ENCODE data around the gene DOCK4. TPM values are rescaled to one million over a fixed set of nuclear protein-coding genes. Genes with fewer than 3 reads are reported as not detected.

The DOCK4 gene
- total and polyA plus RNA-seq, 2 of the 8 experiments (the other 6 are each of a cell fraction or from before 2014, with no cell fraction given): 5.1 to 23.6 TPM

DNA sequence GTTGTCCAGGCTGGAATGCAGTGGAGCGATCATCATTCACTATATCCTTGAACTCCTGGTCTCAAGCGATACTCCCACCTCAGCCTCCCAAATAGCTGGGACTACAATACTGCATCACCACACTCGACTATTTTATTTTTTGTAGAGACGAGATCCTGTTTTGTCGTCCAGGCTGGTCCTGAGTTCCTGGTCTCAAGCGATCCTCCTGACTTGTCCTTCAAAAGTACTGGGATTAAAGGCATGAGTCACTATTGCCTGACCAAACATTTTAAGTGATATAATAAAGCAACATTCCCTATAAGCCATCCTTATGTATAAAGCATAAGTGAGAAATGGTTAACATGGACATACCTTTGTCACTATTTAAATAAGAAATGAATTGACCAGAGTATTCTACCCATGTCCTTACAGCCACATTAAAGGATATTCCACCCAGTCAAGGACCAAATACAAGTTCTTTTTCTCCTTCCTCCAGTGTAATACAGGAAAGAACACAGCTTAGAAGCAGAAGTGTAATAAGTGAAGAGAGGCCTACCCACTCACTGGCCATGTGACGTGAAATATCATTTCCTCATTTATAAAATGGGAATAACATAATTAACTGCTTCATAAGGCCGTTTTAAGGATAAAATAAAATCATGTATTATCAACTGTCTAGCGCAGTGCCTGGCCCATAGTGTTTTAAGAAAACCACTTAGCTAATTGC is 82.0 kb downstream of the DOCK4 start (continued):
- TF ChIP-seq, protein P1, sequence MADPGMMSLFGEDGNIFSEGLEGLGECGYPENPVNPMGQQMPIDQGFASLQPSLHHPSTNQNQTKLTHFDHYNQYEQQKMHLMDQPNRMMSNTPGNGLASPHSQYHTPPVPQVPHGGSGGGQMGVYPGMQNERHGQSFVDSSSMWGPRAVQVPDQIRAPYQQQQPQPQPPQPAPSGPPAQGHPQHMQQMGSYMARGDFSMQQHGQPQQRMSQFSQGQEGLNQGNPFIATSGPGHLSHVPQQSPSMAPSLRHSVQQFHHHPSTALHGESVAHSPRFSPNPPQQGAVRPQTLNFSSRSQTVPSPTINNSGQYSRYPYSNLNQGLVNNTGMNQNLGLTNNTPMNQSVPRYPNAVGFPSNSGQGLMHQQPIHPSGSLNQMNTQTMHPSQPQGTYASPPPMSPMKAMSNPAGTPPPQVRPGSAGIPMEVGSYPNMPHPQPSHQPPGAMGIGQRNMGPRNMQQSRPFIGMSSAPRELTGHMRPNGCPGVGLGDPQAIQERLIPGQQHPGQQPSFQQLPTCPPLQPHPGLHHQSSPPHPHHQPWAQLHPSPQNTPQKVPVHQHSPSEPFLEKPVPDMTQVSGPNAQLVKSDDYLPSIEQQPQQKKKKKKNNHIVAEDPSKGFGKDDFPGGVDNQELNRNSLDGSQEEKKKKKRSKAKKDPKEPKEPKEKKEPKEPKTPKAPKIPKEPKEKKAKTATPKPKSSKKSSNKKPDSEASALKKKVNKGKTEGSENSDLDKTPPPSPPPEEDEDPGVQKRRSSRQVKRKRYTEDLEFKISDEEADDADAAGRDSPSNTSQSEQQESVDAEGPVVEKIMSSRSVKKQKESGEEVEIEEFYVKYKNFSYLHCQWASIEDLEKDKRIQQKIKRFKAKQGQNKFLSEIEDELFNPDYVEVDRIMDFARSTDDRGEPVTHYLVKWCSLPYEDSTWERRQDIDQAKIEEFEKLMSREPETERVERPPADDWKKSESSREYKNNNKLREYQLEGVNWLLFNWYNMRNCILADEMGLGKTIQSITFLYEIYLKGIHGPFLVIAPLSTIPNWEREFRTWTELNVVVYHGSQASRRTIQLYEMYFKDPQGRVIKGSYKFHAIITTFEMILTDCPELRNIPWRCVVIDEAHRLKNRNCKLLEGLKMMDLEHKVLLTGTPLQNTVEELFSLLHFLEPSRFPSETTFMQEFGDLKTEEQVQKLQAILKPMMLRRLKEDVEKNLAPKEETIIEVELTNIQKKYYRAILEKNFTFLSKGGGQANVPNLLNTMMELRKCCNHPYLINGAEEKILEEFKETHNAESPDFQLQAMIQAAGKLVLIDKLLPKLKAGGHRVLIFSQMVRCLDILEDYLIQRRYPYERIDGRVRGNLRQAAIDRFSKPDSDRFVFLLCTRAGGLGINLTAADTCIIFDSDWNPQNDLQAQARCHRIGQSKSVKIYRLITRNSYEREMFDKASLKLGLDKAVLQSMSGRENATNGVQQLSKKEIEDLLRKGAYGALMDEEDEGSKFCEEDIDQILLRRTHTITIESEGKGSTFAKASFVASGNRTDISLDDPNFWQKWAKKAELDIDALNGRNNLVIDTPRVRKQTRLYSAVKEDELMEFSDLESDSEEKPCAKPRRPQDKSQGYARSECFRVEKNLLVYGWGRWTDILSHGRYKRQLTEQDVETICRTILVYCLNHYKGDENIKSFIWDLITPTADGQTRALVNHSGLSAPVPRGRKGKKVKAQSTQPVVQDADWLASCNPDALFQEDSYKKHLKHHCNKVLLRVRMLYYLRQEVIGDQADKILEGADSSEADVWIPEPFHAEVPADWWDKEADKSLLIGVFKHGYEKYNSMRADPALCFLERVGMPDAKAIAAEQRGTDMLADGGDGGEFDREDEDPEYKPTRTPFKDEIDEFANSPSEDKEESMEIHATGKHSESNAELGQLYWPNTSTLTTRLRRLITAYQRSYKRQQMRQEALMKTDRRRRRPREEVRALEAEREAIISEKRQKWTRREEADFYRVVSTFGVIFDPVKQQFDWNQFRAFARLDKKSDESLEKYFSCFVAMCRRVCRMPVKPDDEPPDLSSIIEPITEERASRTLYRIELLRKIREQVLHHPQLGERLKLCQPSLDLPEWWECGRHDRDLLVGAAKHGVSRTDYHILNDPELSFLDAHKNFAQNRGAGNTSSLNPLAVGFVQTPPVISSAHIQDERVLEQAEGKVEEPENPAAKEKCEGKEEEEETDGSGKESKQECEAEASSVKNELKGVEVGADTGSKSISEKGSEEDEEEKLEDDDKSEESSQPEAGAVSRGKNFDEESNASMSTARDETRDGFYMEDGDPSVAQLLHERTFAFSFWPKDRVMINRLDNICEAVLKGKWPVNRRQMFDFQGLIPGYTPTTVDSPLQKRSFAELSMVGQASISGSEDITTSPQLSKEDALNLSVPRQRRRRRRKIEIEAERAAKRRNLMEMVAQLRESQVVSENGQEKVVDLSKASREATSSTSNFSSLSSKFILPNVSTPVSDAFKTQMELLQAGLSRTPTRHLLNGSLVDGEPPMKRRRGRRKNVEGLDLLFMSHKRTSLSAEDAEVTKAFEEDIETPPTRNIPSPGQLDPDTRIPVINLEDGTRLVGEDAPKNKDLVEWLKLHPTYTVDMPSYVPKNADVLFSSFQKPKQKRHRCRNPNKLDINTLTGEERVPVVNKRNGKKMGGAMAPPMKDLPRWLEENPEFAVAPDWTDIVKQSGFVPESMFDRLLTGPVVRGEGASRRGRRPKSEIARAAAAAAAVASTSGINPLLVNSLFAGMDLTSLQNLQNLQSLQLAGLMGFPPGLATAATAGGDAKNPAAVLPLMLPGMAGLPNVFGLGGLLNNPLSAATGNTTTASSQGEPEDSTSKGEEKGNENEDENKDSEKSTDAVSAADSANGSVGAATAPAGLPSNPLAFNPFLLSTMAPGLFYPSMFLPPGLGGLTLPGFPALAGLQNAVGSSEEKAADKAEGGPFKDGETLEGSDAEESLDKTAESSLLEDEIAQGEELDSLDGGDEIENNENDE (IDR thresholded peaks at IDR 0.05; ENCODE audit: insufficient replicate concordance, low read length): no peak
- TF ChIP-seq CREB1 (IDR thresholded peaks at IDR 0.05): no peak
- TF ChIP-seq JUN (IDR thresholded peaks at IDR 0.05; ENCODE audit: low read depth, low read length): no peak
- no peak for TF ChIP-seq JUND (IDR thresholded peaks at IDR 0.05; ENCODE audit: low read length)
- no peak for TF ChIP-seq SP4 (IDR thresholded peaks at IDR 0.05; ENCODE audit: low read length)
- TF ChIP-seq EGR1 (IDR thresholded peaks at IDR 0.05; ENCODE audit: borderline replicate concordance, low read depth, low read length): no peak
- TF ChIP-seq ASH2L (IDR thresholded peaks at IDR 0.05; ENCODE audit: low read length): no peak
- no peak for TF ChIP-seq PHF8 (conservative IDR thresholded peaks at IDR 0.05; ENCODE audit: low read depth, low read length)

Measured in H1 (cell line).